ENCODE results near the gene DLK1.

DNA sequence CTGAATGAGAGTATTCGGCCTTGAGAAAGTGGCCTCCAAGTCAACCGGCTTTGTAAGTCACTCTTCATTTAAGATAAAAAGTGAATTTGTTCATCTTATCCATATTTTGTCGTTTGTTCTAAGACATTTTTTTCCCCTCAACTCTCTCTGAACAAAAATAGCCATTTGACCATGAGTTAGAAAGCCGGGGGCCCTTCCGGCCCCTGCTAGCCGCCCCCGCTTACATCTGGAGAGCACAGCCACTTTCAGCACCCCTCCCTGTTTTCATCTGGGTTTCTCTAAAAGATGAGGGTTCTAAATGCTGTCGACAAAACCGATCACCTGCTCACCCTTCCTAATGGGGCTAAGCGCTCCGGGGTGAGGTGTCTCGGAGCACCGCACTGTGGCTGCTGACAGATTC, 30.7 kb upstream of the DLK1 start:
- TF ChIP-seq, protein P1, sequence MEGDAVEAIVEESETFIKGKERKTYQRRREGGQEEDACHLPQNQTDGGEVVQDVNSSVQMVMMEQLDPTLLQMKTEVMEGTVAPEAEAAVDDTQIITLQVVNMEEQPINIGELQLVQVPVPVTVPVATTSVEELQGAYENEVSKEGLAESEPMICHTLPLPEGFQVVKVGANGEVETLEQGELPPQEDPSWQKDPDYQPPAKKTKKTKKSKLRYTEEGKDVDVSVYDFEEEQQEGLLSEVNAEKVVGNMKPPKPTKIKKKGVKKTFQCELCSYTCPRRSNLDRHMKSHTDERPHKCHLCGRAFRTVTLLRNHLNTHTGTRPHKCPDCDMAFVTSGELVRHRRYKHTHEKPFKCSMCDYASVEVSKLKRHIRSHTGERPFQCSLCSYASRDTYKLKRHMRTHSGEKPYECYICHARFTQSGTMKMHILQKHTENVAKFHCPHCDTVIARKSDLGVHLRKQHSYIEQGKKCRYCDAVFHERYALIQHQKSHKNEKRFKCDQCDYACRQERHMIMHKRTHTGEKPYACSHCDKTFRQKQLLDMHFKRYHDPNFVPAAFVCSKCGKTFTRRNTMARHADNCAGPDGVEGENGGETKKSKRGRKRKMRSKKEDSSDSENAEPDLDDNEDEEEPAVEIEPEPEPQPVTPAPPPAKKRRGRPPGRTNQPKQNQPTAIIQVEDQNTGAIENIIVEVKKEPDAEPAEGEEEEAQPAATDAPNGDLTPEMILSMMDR (IDR thresholded peaks at IDR 0.05): no peak
- no peak for TF ChIP-seq CHD2 (IDR thresholded peaks at IDR 0.05; ENCODE audit: low read length, partially characterized antibody)
- no peak for TF ChIP-seq GATA2 (CRISPR knock-in tag; IDR thresholded peaks at IDR 0.05)
- no peak for TF ChIP-seq RCOR1 (IDR thresholded peaks at IDR 0.05; ENCODE audit: low read length)
- TF ChIP-seq YY1 (IDR thresholded peaks at IDR 0.05; ENCODE audit: low read depth): no peak
- no peak for TF ChIP-seq SMC3 (IDR thresholded peaks at IDR 0.05; ENCODE audit: low read depth, low read length)
- TF ChIP-seq FOXM1 (IDR thresholded peaks at IDR 0.05; ENCODE audit: low read depth): no peak
- no peak for TF ChIP-seq MXI1 (IDR thresholded peaks at IDR 0.05; ENCODE audit: low read depth, low read length)
- TF ChIP-seq, protein P2, sequence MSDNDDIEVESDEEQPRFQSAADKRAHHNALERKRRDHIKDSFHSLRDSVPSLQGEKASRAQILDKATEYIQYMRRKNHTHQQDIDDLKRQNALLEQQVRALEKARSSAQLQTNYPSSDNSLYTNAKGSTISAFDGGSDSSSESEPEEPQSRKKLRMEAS (IDR thresholded peaks at IDR 0.05; ENCODE audit: low read depth): no peak
- no peak for TF ChIP-seq SIN3A (IDR thresholded peaks at IDR 0.05; ENCODE audit: borderline replicate concordance, low read depth, low read length)

Measured in SK-N-SH (cell line).